GM20000 (cell line): ENCODE measurements around the gene ADAMTS2.

Source experiments
- DNase-seq: peaks from one replicate; pipeline ENCODE4 v3.0.0; 2012; ENCODE audit warnings: low spot score
- CTCF ChIP-seq: IDR thresholded peaks from 2 replicates; pipeline ENCODE4 v1.5.1; 2012; ENCODE audit warnings: mild to moderate bottlenecking, control low read depth; ENCODE audit errors: extremely low read depth, missing control alignments

ADAMTS2 gene

GRCh38 chr5:179187229-179187678 is 158.0 kb downstream of the ADAMTS2 start:
- no peak for DNase-seq
- no peak for TF ChIP-seq CTCF

- no peak for TF ChIP-seq CTCF
- DNase-seq, result no peak
Measured at GRCh38 chr5:179186801-179187200, 158.5 kb downstream of the ADAMTS2 start.

- no peak for DNase-seq
- TF ChIP-seq CTCF, result no peak
Measured at GRCh38 chr5:179185941-179186411, 159.3 kb downstream of the ADAMTS2 start.

GRCh38 chr5:179185256-179185940 is 159.9 kb downstream of the ADAMTS2 start:
- TF ChIP-seq CTCF, result no peak

GRCh38 chr5:179184521-179185050 is 160.7 kb downstream of the ADAMTS2 start:
- no peak for TF ChIP-seq CTCF
- DNase-seq, result no peak

More at GRCh38 chr5:179185256-179185940, 159.9 kb downstream of the ADAMTS2 start:
- no peak for DNase-seq

- DNase-seq, result no peak
- no peak for TF ChIP-seq CTCF
Measured at GRCh38 chr5:179183481-179183880, 161.8 kb downstream of the ADAMTS2 start.

- DNase-seq, result no peak
- no peak for TF ChIP-seq CTCF
Measured at GRCh38 chr5:179182601-179183000, 162.7 kb downstream of the ADAMTS2 start.
